K562 (cell line): Measurements from ENCODE around the gene KLHL22. TPM values are rescaled to one million over a fixed set of nuclear protein-coding genes. Genes with fewer than 3 reads are reported as not detected.

ENCODE experiments used
- ATAC-seq: fragments of 200-7000 bp; cut with Tn5 transposase; 3 replicates; pipeline ENCODE4 v1.9.1; 2020; ENCODE audit warnings: moderate library complexity
- BruUV-seq: library from RNA; stranded (reverse); fragments of 400-500 nt; replicated peaks from 2 replicates; lab custom pipeline; 2021; lab: Mats Ljungman, UMichigan
- CTCF ChIA-PET: fragments of 300-600 bp; formaldehyde crosslinking; extraction: SDS; loops from one replicate; lab custom pipeline; 2021; ENCODE audit warnings: low intra/inter-chr PET ratio; lab: Yijun Ruan, JAX
- POLR2A ChIA-PET: fragments of 300-600, 350-650 bp; sonication (Branson Sonifier 250); formaldehyde crosslinking; extraction: SDS; loops from one replicate; lab custom pipeline; 2021; ENCODE audit warnings: antibody characterized with exemption, inconsistent platforms; lab: Yijun Ruan, JAX
- DNase-seq, 4 experiments: peaks; one replicate each; pipeline versions ENCODE4 v3.0.0 to v3.0.0-alpha.2; 2011 to 2018; ENCODE audit warnings: low spot score in 3 of 4, mixed read lengths in 3 of 4; ENCODE audit errors: extremely low read depth in 1 of 4
- FAIRE-seq: peaks from 2 replicates; lab custom pipeline; 2011; peaks lifted over from hg19 to GRCh38; lab: Jason Lieb, UNC
- H2AFZ ChIP-seq: 2 replicates; pipeline ENCODE4 v1.6.0; 2011; ENCODE audit warnings: low read depth, low read length, control low read depth, inconsistent platforms
- H3K27ac ChIP-seq: fragments of 200-600 bp; 3 replicates; pipeline ENCODE4 v1.8.0; 2011; ENCODE audit warnings: low read depth, mild to moderate bottlenecking, control low read depth, inconsistent platforms, low read length, moderate library complexity, mixed read lengths; ENCODE audit errors: extremely low read depth
- H3K27me3 ChIP-seq, 2 experiments: fragments of 300-600 bp in 1 of 2; 2 replicates in 1 of 2; 3 replicates in 1 of 2; pipeline versions ENCODE4 v1.6.0 to v1.8.0; 2011; ENCODE audit warnings: inconsistent platforms in 2 of 2, low read length in 2 of 2, mild to moderate bottlenecking in 1 of 2, mixed read lengths in 1 of 2, moderate library complexity in 1 of 2; ENCODE audit not compliant: control insufficient read depth in 2 of 2, insufficient read depth in 2 of 2
- H3K36me3 ChIP-seq: fragments of 300-600 bp; 3 replicates; pipeline ENCODE4 v1.8.0; 2011; ENCODE audit warnings: mild to moderate bottlenecking, low read length, inconsistent platforms; ENCODE audit not compliant: control insufficient read depth, insufficient read depth
- H3K4me1 ChIP-seq, 2 experiments: fragments of 200-600 bp in 1 of 2; replicated peaks in 1 of 2; 2 replicates in 1 of 2; 3 replicates in 1 of 2; pipeline versions ENCODE4 v1.5.1 to v1.8.0; 2011; ENCODE audit warnings: inconsistent platforms in 2 of 2, low read length in 2 of 2, mild to moderate bottlenecking in 1 of 2, mixed read lengths in 1 of 2, moderate library complexity in 1 of 2; ENCODE audit not compliant: control insufficient read depth in 2 of 2, insufficient read depth in 2 of 2
- H3K4me2 ChIP-seq: 2 replicates; pipeline ENCODE4 v1.6.1; 2011; ENCODE audit warnings: low read length, control low read depth, inconsistent platforms, mixed read lengths; ENCODE audit not compliant: insufficient read depth
- H3K4me3 ChIP-seq: fragments of 200-600 bp; sonication (generic), shearing (Covaris generic); 2 replicates; pipeline ENCODE4 v1.5.1; 2016; ENCODE audit warnings: control low read depth, inconsistent platforms
- H3K79me2 ChIP-seq: fragments of 200-600 bp; 3 replicates; pipeline ENCODE4 v1.8.0; 2011; ENCODE audit warnings: low read length, inconsistent platforms; ENCODE audit not compliant: control insufficient read depth, insufficient read depth
- H3K9ac ChIP-seq, 2 experiments: 2 replicates each; pipeline versions ENCODE4 v1.6.0 to v1.6.1; 2011; ENCODE audit warnings: low read depth in 2 of 2, low read length in 2 of 2, control low read depth in 1 of 2, inconsistent platforms in 1 of 2, mild to moderate bottlenecking in 1 of 2, mixed read lengths in 1 of 2; ENCODE audit not compliant: insufficient read depth in 1 of 2
- H3K9me1 ChIP-seq: one replicate; pipeline ENCODE4 v1.6.0; 2011; ENCODE audit warnings: inconsistent platforms, mild to moderate bottlenecking, low read length, moderate library complexity; ENCODE audit not compliant: control insufficient read depth, insufficient read depth
- H3K9me3 ChIP-seq: replicated peaks from 2 replicates; pipeline ENCODE4 v1.5.1; 2011; ENCODE audit warnings: low read depth, low read length, inconsistent platforms; ENCODE audit not compliant: control insufficient read depth, insufficient read depth
- H4K20me1 ChIP-seq: replicated peaks from 2 replicates; pipeline ENCODE4 v1.6.1; 2011; ENCODE audit warnings: low read length, inconsistent platforms, mixed read lengths; ENCODE audit not compliant: control insufficient read depth, insufficient read depth
- ATF7 ChIP-seq: fragments of 450-650 bp; IDR thresholded peaks from 2 replicates; pipeline ENCODE4 v1.7.1; 2014; ENCODE audit warnings: mild to moderate bottlenecking, moderate library complexity
- HDAC6 ChIP-seq: IDR thresholded peaks from 2 replicates; pipeline ENCODE4 v1.6.1; 2012; ENCODE audit warnings: low read depth, mild to moderate bottlenecking, control low read depth, inconsistent platforms, low read length, moderate library complexity
- KAT2B ChIP-seq: IDR thresholded peaks from one replicate; pipeline ENCODE4 v1.6.1; 2012; ENCODE audit warnings: low read depth, mild to moderate bottlenecking, control low read depth, inconsistent platforms, low read length, moderate library complexity
- MBD2 ChIP-seq: sonication (generic); IDR thresholded peaks from 2 replicates; pipeline ENCODE4 v1.6.1; 2016; ENCODE audit warnings: low read depth, borderline replicate concordance
- PHB ChIP-seq: fragments of 250-450 bp; sonication (Bioruptor Pico); IDR thresholded peaks from 2 replicates; pipeline ENCODE4 v1.5.0; 2021
- SP2 ChIP-seq: IDR thresholded peaks from 2 replicates; pipeline ENCODE4 v1.6.1; 2011; ENCODE audit warnings: mild to moderate bottlenecking, low read depth, low read length, moderate library complexity; ENCODE audit not compliant: poor library complexity, severe bottlenecking; ENCODE audit errors: extremely low read depth
- SPI1 ChIP-seq: IDR thresholded peaks from 2 replicates; pipeline ENCODE4 v1.6.1; 2011; ENCODE audit warnings: low read depth, low read length, control low read depth, borderline replicate concordance
- ZNF124 ChIP-seq: sonication (generic); formaldehyde crosslinking; IDR thresholded peaks from 2 replicates; pipeline ENCODE4 v1.8.1; 2022; ENCODE audit warnings: missing genetic modification reagents
- ZNF282 ChIP-seq: sonication (generic); formaldehyde crosslinking; IDR thresholded peaks from 2 replicates; pipeline ENCODE4 v1.8.1; 2023; ENCODE audit warnings: missing genetic modification reagents
- WGBS: fragments of 100-300 bp; shearing (Covaris generic); methylation state at CpG from one replicate; pipeline ENCODE4 v1.1.6; 2016; ENCODE audit warnings: low coverage, mixed read lengths; ENCODE audit not compliant: insufficient coverage; ENCODE audit errors: missing lambda C conversion rate; 5-methylcytosine and 5-hydroxymethylcytosine counted together
- in situ Hi-C: fragments of 300-500 bp; cut with MboI; formaldehyde crosslinking; loops from 4 replicates; pipeline ENCODE4 v1.15.0; 2018; ENCODE audit warnings: inconsistent platforms, mixed read lengths
- intact Hi-C: fragments of 100-400 bp; cut with micrococcal nuclease; formaldehyde crosslinking; loops from 2 replicates; pipeline ENCODE4 v1.14.2; 2022
- polyA plus RNA-seq, 8 experiments: library from polyadenylated mRNA; depleted of rRNA in 4 of 8; stranded (reverse) in 5 of 8; unstranded in 3 of 8; fragments of >200 nt; fragmentation: Nextera tagmentation in 2 of 8; fragmentation: Illumina TruSeq in 1 of 8; extraction: Ambion mirVana in 2 of 8; extraction: Trizol in 1 of 8; gene quantifications; 2 replicates each; pipeline versions ENCODE4 v1.2.1 to v1.2.3, GENCODE V29; 2011 to 2014; ENCODE audit warnings: inconsistent platforms in 1 of 8, missing spikeins in 1 of 8
- total RNA-seq, 7 experiments: library from RNA; depleted of rRNA in 6 of 7; stranded (reverse); fragments of >200 nt in 6 of 7; fragmentation: Illumina TruSeq in 2 of 7; extraction: Trizol in 2 of 7; gene quantifications; 2 replicates each; pipeline versions ENCODE4 v1.2.1 to v1.2.3, GENCODE V29; 2011 to 2021; ENCODE audit warnings: low replicate concordance in 1 of 7
- TF ChIP-seq, protein P1 (sequence below): fragments of 150-350 bp; conservative IDR thresholded peaks from 2 replicates; pipeline ENCODE4 v1.6.1; 2014; ENCODE audit warnings: low read length
- TF ChIP-seq, protein P2 (sequence below): fragments of 250-450 bp; sonication (Bioruptor Pico); IDR thresholded peaks from 2 replicates; pipeline ENCODE4 v1.9.0; 2021; ENCODE audit warnings: mild to moderate bottlenecking, inconsistent platforms
- TF ChIP-seq, protein P3 (sequence below): IDR thresholded peaks from 2 replicates; pipeline ENCODE4 v1.6.1; 2014; ENCODE audit warnings: antibody characterized with exemption
- TF ChIP-seq, protein P4 (sequence below): fragments of 250-450 bp; sonication (Bioruptor Pico); IDR thresholded peaks from 2 replicates; pipeline ENCODE4 v1.4.0; 2020; ENCODE audit warnings: borderline replicate concordance

KLHL22 gene
- total and polyA plus RNA-seq, 9 of the 15 experiments (the other 6 are each of a cell fraction or from before 2014, with no cell fraction given): 1.3 to 25.6 (median 15.2) TPM

DNA sequence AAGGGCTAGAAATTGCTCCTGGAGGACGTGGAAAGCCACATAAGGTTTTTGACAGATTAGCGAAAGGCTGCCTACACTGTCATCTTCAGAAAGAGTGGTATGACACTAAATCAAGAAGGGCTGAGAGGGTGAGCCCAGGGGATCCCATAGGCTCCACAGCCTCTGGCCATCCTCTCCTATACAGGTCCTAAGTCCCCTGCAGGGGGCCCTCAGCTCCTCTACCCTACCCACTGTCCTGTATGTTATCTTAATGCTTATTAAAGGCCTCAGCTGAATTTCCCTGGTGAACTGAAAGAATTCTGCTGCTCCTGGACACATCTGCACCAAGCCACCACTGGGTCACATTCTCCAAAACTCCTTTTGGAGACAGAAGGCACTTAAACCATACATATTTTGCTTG lies 7.9 kb downstream of the KLHL22 start (continued):
- TF ChIP-seq, protein P1, sequence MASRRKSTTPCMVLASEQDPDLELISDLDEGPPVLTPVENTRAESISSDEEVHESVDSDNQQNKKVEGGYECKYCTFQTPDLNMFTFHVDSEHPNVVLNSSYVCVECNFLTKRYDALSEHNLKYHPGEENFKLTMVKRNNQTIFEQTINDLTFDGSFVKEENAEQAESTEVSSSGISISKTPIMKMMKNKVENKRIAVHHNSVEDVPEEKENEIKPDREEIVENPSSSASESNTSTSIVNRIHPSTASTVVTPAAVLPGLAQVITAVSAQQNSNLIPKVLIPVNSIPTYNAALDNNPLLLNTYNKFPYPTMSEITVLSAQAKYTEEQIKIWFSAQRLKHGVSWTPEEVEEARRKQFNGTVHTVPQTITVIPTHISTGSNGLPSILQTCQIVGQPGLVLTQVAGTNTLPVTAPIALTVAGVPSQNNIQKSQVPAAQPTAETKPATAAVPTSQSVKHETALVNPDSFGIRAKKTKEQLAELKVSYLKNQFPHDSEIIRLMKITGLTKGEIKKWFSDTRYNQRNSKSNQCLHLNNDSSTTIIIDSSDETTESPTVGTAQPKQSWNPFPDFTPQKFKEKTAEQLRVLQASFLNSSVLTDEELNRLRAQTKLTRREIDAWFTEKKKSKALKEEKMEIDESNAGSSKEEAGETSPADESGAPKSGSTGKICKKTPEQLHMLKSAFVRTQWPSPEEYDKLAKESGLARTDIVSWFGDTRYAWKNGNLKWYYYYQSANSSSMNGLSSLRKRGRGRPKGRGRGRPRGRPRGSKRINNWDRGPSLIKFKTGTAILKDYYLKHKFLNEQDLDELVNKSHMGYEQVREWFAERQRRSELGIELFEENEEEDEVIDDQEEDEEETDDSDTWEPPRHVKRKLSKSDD: no peak

DNA sequence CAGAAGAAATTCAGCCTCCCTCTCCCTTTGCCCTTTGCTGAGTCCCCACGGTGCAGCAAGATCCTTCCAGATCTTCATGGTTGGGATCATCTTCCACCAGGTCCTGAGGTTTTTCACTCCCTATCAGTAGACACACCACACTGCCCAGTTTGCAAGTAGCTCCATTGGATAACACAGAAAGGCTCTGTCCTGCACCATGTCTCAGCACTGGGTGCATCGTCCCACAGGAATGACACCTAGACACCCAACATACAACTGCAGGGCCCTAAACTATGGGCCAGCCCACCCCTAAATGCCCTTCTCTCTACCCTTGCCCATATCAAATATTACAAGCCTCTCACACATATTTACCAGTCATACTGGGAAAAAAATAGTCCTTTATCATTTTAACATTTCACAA lies 9.4 kb downstream of the KLHL22 start:
- Histone ChIP-seq H3K9ac (no peak overlapping the region), H4K20me1 (peaks cover 31% of the 10 kb centered on the region), H2AFZ (no peak overlapping the region), H3K79me2 (no peaks in the 10 kb centered on the region), H3K4me3 (no peak overlapping the region), H3K27ac (no peak overlapping the region), H3K9me1 (peaks cover 13% of the 10 kb centered on the region), H3K4me1 (peaks cover 0 to 8% of the 10 kb centered on the region in 2 experiments; a peak in 4 of 5 replicates), H3K4me2 (no peak overlapping the region), H3K36me3 (peaks cover 12% of the 10 kb centered on the region), H3K9me3 (no peaks in the 10 kb centered on the region), H3K27me3 (no peaks in the 10 kb centered on the region)
- ChIA-PET CTCF (no interaction called here), POLR2A (interaction anchor here (0.7 to 9.2 kb wide), 6 partner anchors 7 to 87 kb away, joined by 3 to 74 read pairs (median 11); partner anchors contain the start of genes KLHL22 and MED15)
- in situ Hi-C loops: no loop called here
- no peak for FAIRE-seq
- no TSS peak for BruUV-seq
- WGBS: 49% methylated on average over 2 of the region's 2 CpGs
- DNase-seq: peak in 2 of 4 experiments; percentile 53 to 55
- ATAC-seq: no peak
- intact Hi-C loops: no loop called here
- TF ChIP-seq ATF7 (no peak), KAT2B (no peak), ZNF282 (CRISPR knock-in tag) (no peak), ZNF124 (no peak), MBD2 (0 out of 2 replicates have a peak, but pooled peaks have one; percentile 17), SPI1 (no peak), HDAC6 (0 out of 2 replicates have a peak, but pooled peaks have one; percentile 40), PHB (no peak), SP2 (peak; percentile 4)
- TF ChIP-seq, protein P2, sequence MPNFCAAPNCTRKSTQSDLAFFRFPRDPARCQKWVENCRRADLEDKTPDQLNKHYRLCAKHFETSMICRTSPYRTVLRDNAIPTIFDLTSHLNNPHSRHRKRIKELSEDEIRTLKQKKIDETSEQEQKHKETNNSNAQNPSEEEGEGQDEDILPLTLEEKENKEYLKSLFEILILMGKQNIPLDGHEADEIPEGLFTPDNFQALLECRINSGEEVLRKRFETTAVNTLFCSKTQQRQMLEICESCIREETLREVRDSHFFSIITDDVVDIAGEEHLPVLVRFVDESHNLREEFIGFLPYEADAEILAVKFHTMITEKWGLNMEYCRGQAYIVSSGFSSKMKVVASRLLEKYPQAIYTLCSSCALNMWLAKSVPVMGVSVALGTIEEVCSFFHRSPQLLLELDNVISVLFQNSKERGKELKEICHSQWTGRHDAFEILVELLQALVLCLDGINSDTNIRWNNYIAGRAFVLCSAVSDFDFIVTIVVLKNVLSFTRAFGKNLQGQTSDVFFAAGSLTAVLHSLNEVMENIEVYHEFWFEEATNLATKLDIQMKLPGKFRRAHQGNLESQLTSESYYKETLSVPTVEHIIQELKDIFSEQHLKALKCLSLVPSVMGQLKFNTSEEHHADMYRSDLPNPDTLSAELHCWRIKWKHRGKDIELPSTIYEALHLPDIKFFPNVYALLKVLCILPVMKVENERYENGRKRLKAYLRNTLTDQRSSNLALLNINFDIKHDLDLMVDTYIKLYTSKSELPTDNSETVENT (CRISPR knock-in tag): 0 out of 2 replicates have a peak, but pooled peaks have one; percentile 17
- TF ChIP-seq, protein P3, sequence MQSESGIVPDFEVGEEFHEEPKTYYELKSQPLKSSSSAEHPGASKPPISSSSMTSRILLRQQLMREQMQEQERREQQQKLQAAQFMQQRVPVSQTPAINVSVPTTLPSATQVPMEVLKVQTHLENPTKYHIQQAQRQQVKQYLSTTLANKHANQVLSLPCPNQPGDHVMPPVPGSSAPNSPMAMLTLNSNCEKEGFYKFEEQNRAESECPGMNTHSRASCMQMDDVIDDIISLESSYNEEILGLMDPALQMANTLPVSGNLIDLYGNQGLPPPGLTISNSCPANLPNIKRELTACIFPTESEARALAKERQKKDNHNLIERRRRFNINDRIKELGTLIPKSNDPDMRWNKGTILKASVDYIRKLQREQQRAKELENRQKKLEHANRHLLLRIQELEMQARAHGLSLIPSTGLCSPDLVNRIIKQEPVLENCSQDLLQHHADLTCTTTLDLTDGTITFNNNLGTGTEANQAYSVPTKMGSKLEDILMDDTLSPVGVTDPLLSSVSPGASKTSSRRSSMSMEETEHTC: no peak
- TF ChIP-seq, protein P4, sequence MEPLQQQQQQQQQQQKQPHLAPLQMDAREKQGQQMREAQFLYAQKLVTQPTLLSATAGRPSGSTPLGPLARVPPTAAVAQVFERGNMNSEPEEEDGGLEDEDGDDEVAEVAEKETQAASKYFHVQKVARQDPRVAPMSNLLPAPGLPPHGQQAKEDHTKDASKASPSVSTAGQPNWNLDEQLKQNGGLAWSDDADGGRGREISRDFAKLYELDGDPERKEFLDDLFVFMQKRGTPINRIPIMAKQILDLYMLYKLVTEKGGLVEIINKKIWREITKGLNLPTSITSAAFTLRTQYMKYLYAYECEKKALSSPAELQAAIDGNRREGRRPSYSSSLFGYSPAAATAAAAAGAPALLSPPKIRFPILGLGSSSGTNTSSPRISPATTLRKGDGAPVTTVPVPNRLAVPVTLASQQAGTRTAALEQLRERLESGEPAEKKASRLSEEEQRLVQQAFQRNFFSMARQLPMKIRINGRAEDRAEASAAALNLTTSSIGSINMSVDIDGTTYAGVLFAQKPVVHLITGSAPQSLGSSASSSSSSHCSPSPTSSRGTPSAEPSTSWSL (CRISPR knock-in tag): 0 out of 2 replicates have a peak, but pooled peaks have one; percentile 40
